K562 (cell line): ENCODE data around the gene NUP205. TPM values are rescaled to one million over a fixed set of nuclear protein-coding genes. Genes with fewer than 3 reads are reported as not detected.

ENCODE experiments used
- BDP1 ChIP-seq: IDR thresholded peaks from 3 replicates; pipeline ENCODE4 v1.6.1; 2011; ENCODE audit not compliant: insufficient read length, insufficient read depth
- JUN ChIP-seq, 2 experiments: sonication (generic) in 1 of 2; formaldehyde crosslinking in 1 of 2; IDR thresholded peaks; 2 replicates each; pipeline versions ENCODE4 v1.6.1 to v1.8.0; 2012 to 2022; ENCODE audit warnings: borderline replicate concordance in 2 of 2, mild to moderate bottlenecking in 2 of 2, improper control_type of control experiment in 1 of 2, low read depth in 1 of 2, low read length in 1 of 2, missing genetic modification reagents in 1 of 2
- NCOA4 ChIP-seq: fragments of 450-650 bp; IDR thresholded peaks from 2 replicates; pipeline ENCODE4 v1.6.1; 2018; ENCODE audit warnings: mild to moderate bottlenecking; ENCODE audit not compliant: partially characterized antibody
- NFIC ChIP-seq: fragments of 450-650 bp; IDR thresholded peaks from 2 replicates; pipeline ENCODE4 v1.6.1; 2017; ENCODE audit warnings: mild to moderate bottlenecking, inconsistent platforms
- NR2F6 ChIP-seq: fragments of 450-650 bp; formaldehyde crosslinking; IDR thresholded peaks from 2 replicates; pipeline ENCODE4 v1.4.0; 2020; ENCODE audit warnings: mild to moderate bottlenecking
- RBM22 ChIP-seq: fragments of 200-400 bp; formaldehyde crosslinking; IDR thresholded peaks from 2 replicates; pipeline ENCODE4 v1.6.1; 2018; ENCODE audit warnings: low read length, low read depth; ENCODE audit not compliant: poor library complexity, severe bottlenecking
- SIN3A ChIP-seq, 2 experiments: fragments of 150-350 bp in 1 of 2; IDR thresholded peaks; 2 replicates each; pipeline ENCODE4 v1.6.1; 2011 to 2016; ENCODE audit warnings: borderline replicate concordance in 2 of 2, low read depth in 2 of 2, low read length in 2 of 2, mild to moderate bottlenecking in 2 of 2, moderate library complexity in 2 of 2; ENCODE audit not compliant: control insufficient read depth in 1 of 2
- SIN3B ChIP-seq: fragments of 450-650 bp; IDR thresholded peaks from 2 replicates; pipeline ENCODE4 v1.6.1; 2017; ENCODE audit warnings: low read depth, mild to moderate bottlenecking, moderate library complexity
- SMARCE1 ChIP-seq: fragments of 450-650 bp; IDR thresholded peaks from 2 replicates; pipeline ENCODE4 v1.7.1; 2016; ENCODE audit warnings: mild to moderate bottlenecking
- TSC22D4 ChIP-seq: fragments of 450-650 bp; IDR thresholded peaks from 2 replicates; pipeline ENCODE4 v1.6.1; 2016; ENCODE audit warnings: missing genetic modification characterization, missing biosample characterization, control low read depth
- YY1 ChIP-seq, 3 experiments: IDR thresholded peaks; 2 replicates each; pipeline ENCODE4 v1.6.1; 2011; ENCODE audit warnings: low read length in 2 of 3, mild to moderate bottlenecking in 2 of 3, moderate library complexity in 2 of 3, borderline replicate concordance in 1 of 3, control low read depth in 1 of 3, low read depth in 1 of 3; ENCODE audit not compliant: insufficient read depth in 3 of 3, insufficient replicate concordance in 2 of 3, control insufficient read depth in 1 of 3, insufficient read length in 1 of 3; ENCODE audit errors: extremely low read depth in 1 of 3
- polyA plus RNA-seq, 8 experiments: library from polyadenylated mRNA; depleted of rRNA in 4 of 8; stranded (reverse) in 5 of 8; unstranded in 3 of 8; fragments of >200 nt; fragmentation: Nextera tagmentation in 2 of 8; fragmentation: Illumina TruSeq in 1 of 8; extraction: Ambion mirVana in 2 of 8; extraction: Trizol in 1 of 8; gene quantifications; 2 replicates each; pipeline versions ENCODE4 v1.2.1 to v1.2.3, GENCODE V29; 2011 to 2014; ENCODE audit warnings: inconsistent platforms in 1 of 8, missing spikeins in 1 of 8
- total RNA-seq, 7 experiments: library from RNA; depleted of rRNA in 6 of 7; stranded (reverse); fragments of >200 nt in 6 of 7; fragmentation: Illumina TruSeq in 2 of 7; extraction: Trizol in 2 of 7; gene quantifications; 2 replicates each; pipeline versions ENCODE4 v1.2.1 to v1.2.3, GENCODE V29; 2011 to 2021; ENCODE audit warnings: low replicate concordance in 1 of 7
- TF ChIP-seq, protein P1 (sequence below): IDR thresholded peaks from 2 replicates; pipeline ENCODE4 v1.6.1; 2014; ENCODE audit warnings: antibody characterized with exemption
- TF ChIP-seq, protein P2 (sequence below): sonication (generic); formaldehyde crosslinking; IDR thresholded peaks from 2 replicates; pipeline ENCODE4 v1.8.0; 2022; ENCODE audit warnings: mild to moderate bottlenecking, low read depth, missing genetic modification reagents
- TF ChIP-seq, protein P3 (sequence below), 2 experiments: fragments of 450-650 bp; IDR thresholded peaks; 2 replicates each; pipeline ENCODE4 v1.6.1; 2018; ENCODE audit warnings: mild to moderate bottlenecking in 2 of 2, low read depth in 1 of 2; ENCODE audit not compliant: partially characterized antibody in 2 of 2
- TF ChIP-seq, protein P4 (sequence below): fragments of 250-450 bp; sonication (Bioruptor Pico); IDR thresholded peaks from 2 replicates; pipeline ENCODE4 v1.8.0; 2021; ENCODE audit warnings: borderline replicate concordance, mild to moderate bottlenecking, moderate library complexity; ENCODE audit not compliant: poor library complexity, severe bottlenecking

The NUP205 gene
- total and polyA plus RNA-seq, 9 of the 15 experiments (the other 6 are each of a cell fraction or from before 2014, with no cell fraction given): 101 to 282 (median 193) TPM

DNA sequence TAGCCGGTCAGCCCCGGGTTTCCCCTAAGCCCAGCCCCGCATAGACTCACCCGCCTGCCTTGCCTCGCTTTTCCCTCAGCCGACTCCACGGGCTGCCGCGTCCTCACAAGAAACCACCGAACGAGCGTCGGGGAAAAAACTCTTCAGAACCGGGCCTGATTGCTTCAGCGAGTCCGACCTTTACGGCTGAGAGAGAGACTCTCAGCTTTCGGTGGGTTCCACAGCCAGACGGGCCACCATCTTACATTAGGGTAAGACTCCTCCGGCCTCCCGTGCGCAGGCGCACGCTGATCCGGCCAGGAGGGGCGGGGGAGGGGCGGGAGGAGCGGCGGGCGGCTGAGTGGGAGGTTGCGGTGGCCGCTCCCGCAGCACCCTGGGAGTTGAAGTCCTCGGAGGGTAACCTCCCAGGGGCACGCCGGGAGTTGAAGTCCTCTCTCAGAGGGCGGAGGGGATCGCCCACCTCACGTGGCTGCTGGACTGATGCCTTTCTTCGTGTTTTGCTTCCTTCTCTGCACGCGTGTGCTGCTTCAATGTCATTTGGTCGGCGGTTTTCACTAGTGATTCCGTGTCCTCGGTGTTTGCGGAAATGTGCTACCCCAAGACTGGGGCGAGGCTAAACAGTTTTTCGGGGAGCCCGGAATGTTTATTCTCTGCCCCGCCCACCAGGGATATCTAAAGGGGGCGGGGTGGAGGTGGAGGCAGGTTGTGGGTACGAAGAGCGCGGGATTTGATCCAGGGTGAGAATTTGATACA, 47.7 kb upstream of the NUP205 start, which contains the start of gene CNOT4 (continued):
- TF ChIP-seq YY1 (IDR thresholded peaks at IDR 0.05; ENCODE audit: borderline replicate concordance in 1 of 3, control insufficient read depth in 1 of 3, extremely low read depth in 1 of 3, insufficient read depth in 3 of 3, insufficient read length in 1 of 3, insufficient replicate concordance in 2 of 3, low read depth in 1 of 3, low read length in 2 of 3): peak; percentile 55 to 97 (median 93)
- TF ChIP-seq, protein P1, sequence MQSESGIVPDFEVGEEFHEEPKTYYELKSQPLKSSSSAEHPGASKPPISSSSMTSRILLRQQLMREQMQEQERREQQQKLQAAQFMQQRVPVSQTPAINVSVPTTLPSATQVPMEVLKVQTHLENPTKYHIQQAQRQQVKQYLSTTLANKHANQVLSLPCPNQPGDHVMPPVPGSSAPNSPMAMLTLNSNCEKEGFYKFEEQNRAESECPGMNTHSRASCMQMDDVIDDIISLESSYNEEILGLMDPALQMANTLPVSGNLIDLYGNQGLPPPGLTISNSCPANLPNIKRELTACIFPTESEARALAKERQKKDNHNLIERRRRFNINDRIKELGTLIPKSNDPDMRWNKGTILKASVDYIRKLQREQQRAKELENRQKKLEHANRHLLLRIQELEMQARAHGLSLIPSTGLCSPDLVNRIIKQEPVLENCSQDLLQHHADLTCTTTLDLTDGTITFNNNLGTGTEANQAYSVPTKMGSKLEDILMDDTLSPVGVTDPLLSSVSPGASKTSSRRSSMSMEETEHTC: 0 out of 2 replicates have a peak, but pooled peaks have one; percentile 19
- TF ChIP-seq JUN (IDR thresholded peaks at IDR 0.05; ENCODE audit: borderline replicate concordance, low read depth, low read length): peak; percentile 45; the same call in 1 of the 2 replicates
- no peak for TF ChIP-seq JUN (CRISPR knock-in tag; IDR thresholded peaks at IDR 0.05; ENCODE audit: borderline replicate concordance)
- peak; percentile 31 for TF ChIP-seq NFIC
- TF ChIP-seq NR2F6 (CRISPR knock-in tag): peak; percentile 68; the same call in 1 of the 2 replicates
- TF ChIP-seq, protein P2, sequence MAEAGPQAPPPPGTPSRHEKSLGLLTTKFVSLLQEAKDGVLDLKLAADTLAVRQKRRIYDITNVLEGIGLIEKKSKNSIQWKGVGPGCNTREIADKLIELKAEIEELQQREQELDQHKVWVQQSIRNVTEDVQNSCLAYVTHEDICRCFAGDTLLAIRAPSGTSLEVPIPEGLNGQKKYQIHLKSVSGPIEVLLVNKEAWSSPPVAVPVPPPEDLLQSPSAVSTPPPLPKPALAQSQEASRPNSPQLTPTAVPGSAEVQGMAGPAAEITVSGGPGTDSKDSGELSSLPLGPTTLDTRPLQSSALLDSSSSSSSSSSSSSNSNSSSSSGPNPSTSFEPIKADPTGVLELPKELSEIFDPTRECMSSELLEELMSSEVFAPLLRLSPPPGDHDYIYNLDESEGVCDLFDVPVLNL (CRISPR knock-in tag): peak; percentile 68; the same call in 1 of the 2 replicates
- TF ChIP-seq SIN3A (IDR thresholded peaks at IDR 0.05; ENCODE audit: borderline replicate concordance in 2 of 2, control insufficient read depth in 1 of 2, low read depth in 2 of 2, low read length in 2 of 2): peak; percentile 94 to 99; a peak in 3 of 4 replicates
- no peak for TF ChIP-seq NCOA4
- TF ChIP-seq SIN3B: peak; percentile 82
- no peak for TF ChIP-seq RBM22
- TF ChIP-seq, protein P3, sequence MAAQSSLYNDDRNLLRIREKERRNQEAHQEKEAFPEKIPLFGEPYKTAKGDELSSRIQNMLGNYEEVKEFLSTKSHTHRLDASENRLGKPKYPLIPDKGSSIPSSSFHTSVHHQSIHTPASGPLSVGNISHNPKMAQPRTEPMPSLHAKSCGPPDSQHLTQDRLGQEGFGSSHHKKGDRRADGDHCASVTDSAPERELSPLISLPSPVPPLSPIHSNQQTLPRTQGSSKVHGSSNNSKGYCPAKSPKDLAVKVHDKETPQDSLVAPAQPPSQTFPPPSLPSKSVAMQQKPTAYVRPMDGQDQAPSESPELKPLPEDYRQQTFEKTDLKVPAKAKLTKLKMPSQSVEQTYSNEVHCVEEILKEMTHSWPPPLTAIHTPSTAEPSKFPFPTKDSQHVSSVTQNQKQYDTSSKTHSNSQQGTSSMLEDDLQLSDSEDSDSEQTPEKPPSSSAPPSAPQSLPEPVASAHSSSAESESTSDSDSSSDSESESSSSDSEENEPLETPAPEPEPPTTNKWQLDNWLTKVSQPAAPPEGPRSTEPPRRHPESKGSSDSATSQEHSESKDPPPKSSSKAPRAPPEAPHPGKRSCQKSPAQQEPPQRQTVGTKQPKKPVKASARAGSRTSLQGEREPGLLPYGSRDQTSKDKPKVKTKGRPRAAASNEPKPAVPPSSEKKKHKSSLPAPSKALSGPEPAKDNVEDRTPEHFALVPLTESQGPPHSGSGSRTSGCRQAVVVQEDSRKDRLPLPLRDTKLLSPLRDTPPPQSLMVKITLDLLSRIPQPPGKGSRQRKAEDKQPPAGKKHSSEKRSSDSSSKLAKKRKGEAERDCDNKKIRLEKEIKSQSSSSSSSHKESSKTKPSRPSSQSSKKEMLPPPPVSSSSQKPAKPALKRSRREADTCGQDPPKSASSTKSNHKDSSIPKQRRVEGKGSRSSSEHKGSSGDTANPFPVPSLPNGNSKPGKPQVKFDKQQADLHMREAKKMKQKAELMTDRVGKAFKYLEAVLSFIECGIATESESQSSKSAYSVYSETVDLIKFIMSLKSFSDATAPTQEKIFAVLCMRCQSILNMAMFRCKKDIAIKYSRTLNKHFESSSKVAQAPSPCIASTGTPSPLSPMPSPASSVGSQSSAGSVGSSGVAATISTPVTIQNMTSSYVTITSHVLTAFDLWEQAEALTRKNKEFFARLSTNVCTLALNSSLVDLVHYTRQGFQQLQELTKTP (IDR thresholded peaks at IDR 0.05; ENCODE audit: low read depth in 1 of 2, partially characterized antibody in 2 of 2): peak; percentile 57 to 96
- 0 out of 2 replicates have a peak, but pooled peaks have one; percentile 31 for TF ChIP-seq SMARCE1
- TF ChIP-seq, protein P4, sequence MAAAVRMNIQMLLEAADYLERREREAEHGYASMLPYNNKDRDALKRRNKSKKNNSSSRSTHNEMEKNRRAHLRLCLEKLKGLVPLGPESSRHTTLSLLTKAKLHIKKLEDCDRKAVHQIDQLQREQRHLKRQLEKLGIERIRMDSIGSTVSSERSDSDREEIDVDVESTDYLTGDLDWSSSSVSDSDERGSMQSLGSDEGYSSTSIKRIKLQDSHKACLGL (CRISPR knock-in tag): peak; percentile 86
- no peak for TF ChIP-seq TSC22D4 (tag)
- no peak for TF ChIP-seq BDP1
